Measurements from ENCODE around the gene RABGGTA. TPM values are rescaled to one million over a fixed set of nuclear protein-coding genes. Genes with fewer than 3 reads are reported as not detected.
"Not testable (repeated sequence)": the region's sequence is repeated elsewhere in the genome, so short reads cannot be mapped to it uniquely, and the experiment has no call there.

RABGGTA gene
- total and polyA plus RNA-seq, 2 donors (not counting 1 experiment from before 2014, with no cell fraction given): 70.1 to 159 TPM

- H3K9ac ChIP-seq (ENCODE audit: low read length): peak overlapping the region; percentile 17
- WGBS (ENCODE audit: insufficient coverage): 89% methylated on average over 2 of the region's 3 CpGs
- ChIA-PET CTCF (interaction anchor here (0.6 to 8.8 kb wide), 17 partner anchors 9 to 603 kb away, joined by 3 to 254 read pairs (median 4); partner anchors contain the start of genes ADCY4, CIDEB, DHRS1 and IRF9), POLR2A (interaction anchor here (0.7 to 1.6 kb wide), 5 partner anchors 24 to 61 kb away, joined by 3 to 12 read pairs (median 5); partner anchors contain the start of genes DHRS1, NOP9 and RABGGTA)
- peaks cover 27% of the 10 kb centered on the region for H3K4me1 Mint-ChIP-seq
- H3K9me3 Mint-ChIP-seq (ENCODE audit: insufficient read depth): no peaks in the 10 kb centered on the region
- H3K4me3 Mint-ChIP-seq: peak overlapping the region; percentile 56
- H3K79me2 ChIP-seq (ENCODE audit: control insufficient read depth, insufficient read depth, low read length): peaks cover 3% of the 10 kb centered on the region
- peak overlapping the region; percentile 60 for H3K4me2 ChIP-seq (replicated peaks; ENCODE audit: low read depth, low read length, poor library complexity, severe bottlenecking)
- intact Hi-C loops (cut with micrococcal nuclease): loop anchor here (1.0 to 10.0 kb wide), 2 partner anchors 25 to 232 kb away; partner anchors contain the start of gene RABGGTA
- peaks cover 17 to 24% of the 10 kb centered on the region in 2 donors for H3K4me1 ChIP-seq (ENCODE audit: control insufficient read depth in 2 of 2, insufficient read depth in 2 of 2, low read length in 2 of 2)
- no peaks in the 10 kb centered on the region for H3K27me3 ChIP-seq (replicated peaks in 1 of 4; ENCODE audit: control extremely low read depth in 1 of 4, control insufficient read depth in 3 of 4, insufficient read depth in 4 of 4, low read length in 3 of 4)
- H2AFZ ChIP-seq (ENCODE audit: insufficient read depth, low read depth, low read length, poor library complexity, severe bottlenecking): peak overlapping the region; percentile 82
- no peaks in the 10 kb centered on the region for H3K27me3 Mint-ChIP-seq
- peak overlapping the region; percentile 83 for H3K27ac Mint-ChIP-seq
- no peaks in the 10 kb centered on the region for H3K36me3 ChIP-seq (replicated peaks in 1 of 2; ENCODE audit: control extremely low read depth in 1 of 2, control insufficient read depth in 1 of 2, extremely low read depth in 1 of 2, insufficient read depth in 2 of 2, low read length in 1 of 2)
- DNase-seq (peak; percentile 62), ATAC-seq (ENCODE audit: low read depth) (no peak)
- peak overlapping the region; percentile 31 to 35 for H3K27ac ChIP-seq (ENCODE audit: low read length in 2 of 2)
- no peaks in the 10 kb centered on the region for H3K9me3 ChIP-seq (ENCODE audit: control extremely low read depth in 1 of 3, control insufficient read depth in 2 of 3, insufficient read depth in 1 of 3, low read length in 2 of 3)
- H3K4me3 ChIP-seq (ENCODE audit: control extremely low read depth in 1 of 5, extremely low read depth in 1 of 5, insufficient read depth in 1 of 5, low read depth in 2 of 5, low read length in 4 of 5): peak overlapping the region in 1 of 5 experiments; percentile 3
- TF ChIP-seq CTCF (IDR thresholded peaks at IDR 0.05): no peak
- TF ChIP-seq EZH2 (IDR thresholded peaks at IDR 0.05; ENCODE audit: borderline replicate concordance, insufficient read depth, low read depth, low read length, poor library complexity, severe bottlenecking): no peak
- peaks cover 4% of the 10 kb centered on the region for H4K20me1 ChIP-seq (ENCODE audit: control insufficient read depth, insufficient read depth, low read length, poor library complexity, severe bottlenecking)
Observed at GRCh38 chr14:24246765-24247212, 24.6 kb downstream of the RABGGTA start.

GRCh38 chr14:24245350-24245749 is 26.0 kb downstream of the RABGGTA start:
- not testable (repeated sequence) for H3K27me3 ChIP-seq (replicated peaks in 1 of 4; ENCODE audit: control extremely low read depth in 1 of 4, control insufficient read depth in 3 of 4, insufficient read depth in 4 of 4, low read length in 3 of 4); H3K9me3 ChIP-seq (ENCODE audit: control extremely low read depth in 1 of 3, control insufficient read depth in 2 of 3, insufficient read depth in 1 of 3, low read length in 2 of 3); ATAC-seq (ENCODE audit: low read depth); H3K27me3 Mint-ChIP-seq; H3K9ac ChIP-seq (ENCODE audit: low read length); H3K4me2 ChIP-seq (replicated peaks; ENCODE audit: low read depth, low read length, poor library complexity, severe bottlenecking); H3K36me3 ChIP-seq (replicated peaks in 1 of 2; ENCODE audit: control extremely low read depth in 1 of 2, control insufficient read depth in 1 of 2, extremely low read depth in 1 of 2, insufficient read depth in 2 of 2, low read length in 1 of 2); H3K9me3 Mint-ChIP-seq (ENCODE audit: insufficient read depth); H3K4me3 ChIP-seq (ENCODE audit: control extremely low read depth in 1 of 5, extremely low read depth in 1 of 5, insufficient read depth in 1 of 5, low read depth in 2 of 5, low read length in 4 of 5); H3K27ac ChIP-seq (ENCODE audit: low read length in 2 of 2); H2AFZ ChIP-seq (ENCODE audit: insufficient read depth, low read depth, low read length, poor library complexity, severe bottlenecking); DNase-seq; H3K27ac Mint-ChIP-seq; H3K4me3 Mint-ChIP-seq
- H3K4me1 Mint-ChIP-seq: peaks cover 38% of the 10 kb centered on the region
- POLR2A ChIA-PET: interaction anchor here (0.7 kb wide), 1 partner anchor 58 kb away, joined by 4 read pairs; no protein-coding TSS in a partner anchor
- WGBS (ENCODE audit: insufficient coverage): 97% methylated on average over 11 of the region's 11 CpGs
- CTCF ChIA-PET: interaction anchor here (0.8 to 8.8 kb wide), 5 partner anchors 54 to 186 kb away, joined by 3 to 254 read pairs (median 48); partner anchors contain the start of genes ADCY4, CBLN3, CIDEB and DHRS1
- intact Hi-C loops (cut with micrococcal nuclease): loop anchor here (10.0 kb wide), 1 partner anchor 231 kb away; no protein-coding TSS in a partner anchor
- H3K4me1 ChIP-seq (ENCODE audit: control insufficient read depth in 2 of 2, insufficient read depth in 2 of 2, low read length in 2 of 2): peaks cover 32 to 38% of the 10 kb centered on the region in 2 donors
- H4K20me1 ChIP-seq (ENCODE audit: control insufficient read depth, insufficient read depth, low read length, poor library complexity, severe bottlenecking): peaks cover 18% of the 10 kb centered on the region
- H3K79me2 ChIP-seq (ENCODE audit: control insufficient read depth, insufficient read depth, low read length): peaks cover 18% of the 10 kb centered on the region
